GM19463 (cell line): ENCODE results near the gene OVOL3.

Source experiments
- ATAC-seq: cut with Tn5 transposase; IDR thresholded peaks from one replicate; pipeline ENCODE4 v1.9.1; 2021; ENCODE audit warnings: mild to moderate bottlenecking, moderate library complexity; ENCODE audit not compliant: unreplicated experiment

The OVOL3 gene

GRCh38 chr19:36099166-36099785 lies 11.7 kb upstream of the OVOL3 start:
- ATAC-seq = no peak

- no peak for ATAC-seq
These were observed 10.5 kb upstream of the OVOL3 start for GRCh38 chr19:36100476-36100875.

GRCh38 chr19:36101550-36102327 lies 9.2 kb upstream of the OVOL3 start:
- no peak for ATAC-seq

GRCh38 chr19:36103040-36103626 lies 7.8 kb upstream of the OVOL3 start:
- no peak for ATAC-seq

- ATAC-seq = no peak
These were observed 6.9 kb upstream of the OVOL3 start for GRCh38 chr19:36103842-36104552.

GRCh38 chr19:36106441-36106840 lies 4.5 kb upstream of the OVOL3 start:
- no peak for ATAC-seq

- no peak for ATAC-seq
These were observed 4.0 kb upstream of the OVOL3 start for GRCh38 chr19:36106991-36107390.

- no peak for ATAC-seq
These were observed 2.3 kb upstream of the OVOL3 start for GRCh38 chr19:36108684-36109083.

- no peak for ATAC-seq
These were observed 227 bp downstream of the OVOL3 start for GRCh38 chr19:36111200-36111539.

- ATAC-seq = no peak
These were observed 1.7 kb downstream of the OVOL3 start for GRCh38 chr19:36112678-36113077.

GRCh38 chr19:36113425-36113824 lies 2.5 kb downstream of the OVOL3 start:
- no peak for ATAC-seq

GRCh38 chr19:36113894-36114720 lies 3.2 kb downstream of the OVOL3 start:
- ATAC-seq = no peak

- ATAC-seq = peak; percentile 86
These were observed 3.9 kb downstream of the OVOL3 start, which contains the start of gene POLR2I for GRCh38 chr19:36114721-36115452. POLR2I (minus strand) TSS chr19:36114875; CDS start chr19:36114856, 19 bp downstream.

GRCh38 chr19:36115453-36116343 lies 4.8 kb downstream of the OVOL3 start, which contains the start of gene TBCB:
TBCB (plus strand) TSS chr19:36115468; CDS start chr19:36115561, 93 bp downstream.
- peak; percentile 37 for ATAC-seq

- no peak for ATAC-seq
These were observed 5.3 kb downstream of the OVOL3 start for GRCh38 chr19:36116344-36116637.

- no peak for ATAC-seq
These were observed 9.4 kb downstream of the OVOL3 start for GRCh38 chr19:36120092-36120983.

GRCh38 chr19:36120984-36121358 lies 10.0 kb downstream of the OVOL3 start:
- no peak for ATAC-seq

- no peak for ATAC-seq
These were observed 10.7 kb downstream of the OVOL3 start for GRCh38 chr19:36121486-36122124.
